Frontal cortex (tissue), 4 donors: ENCODE measurements around the gene CTXN1. TPM values are rescaled to one million over a fixed set of nuclear protein-coding genes. Genes with fewer than 3 reads are reported as not detected.
"Not testable (repeated sequence)": the region's sequence is repeated elsewhere in the genome, so short reads cannot be mapped to it uniquely, and the experiment has no call there.

Experiments used
- DNase-seq, 2 donors: peaks; one replicate each; pipeline ENCODE4 v3.0.0; 2012; ENCODE audit warnings: low spot score in 2 of 2
- FAIRE-seq: peaks from 2 replicates; lab custom pipeline; 2012; peaks lifted over from hg19 to GRCh38; lab: Jason Lieb, UNC
- total RNA-seq: library from RNA; depleted of rRNA; stranded (reverse); fragments of >200 nt; gene quantifications from one replicate; pipeline ENCODE4 v1.2.3, GENCODE V29; 2014
- donor health status: control.
- donor health status: control.
- donor health status: control.

CTXN1 gene
- 9.4 TPM for total RNA-seq

- FAIRE-seq: no peak
- peak; percentile 90 to 91 for DNase-seq
Observed at GRCh38 chr19:7926021-7926726, at the start of gene CTXN1. CTXN1 (minus strand) TSS chr19:7926135; CDS start chr19:7925538, 597 bp downstream.

GRCh38 chr19:7975037-7975436 lies 49.1 kb upstream of the CTXN1 start:
- FAIRE-seq (no peak), DNase-seq (no peak)

GRCh38 chr19:7973883-7974282 lies 47.9 kb upstream of the CTXN1 start:
- DNase-seq (peak in 1 of 2 donors; percentile 55), FAIRE-seq (no peak)

DNA sequence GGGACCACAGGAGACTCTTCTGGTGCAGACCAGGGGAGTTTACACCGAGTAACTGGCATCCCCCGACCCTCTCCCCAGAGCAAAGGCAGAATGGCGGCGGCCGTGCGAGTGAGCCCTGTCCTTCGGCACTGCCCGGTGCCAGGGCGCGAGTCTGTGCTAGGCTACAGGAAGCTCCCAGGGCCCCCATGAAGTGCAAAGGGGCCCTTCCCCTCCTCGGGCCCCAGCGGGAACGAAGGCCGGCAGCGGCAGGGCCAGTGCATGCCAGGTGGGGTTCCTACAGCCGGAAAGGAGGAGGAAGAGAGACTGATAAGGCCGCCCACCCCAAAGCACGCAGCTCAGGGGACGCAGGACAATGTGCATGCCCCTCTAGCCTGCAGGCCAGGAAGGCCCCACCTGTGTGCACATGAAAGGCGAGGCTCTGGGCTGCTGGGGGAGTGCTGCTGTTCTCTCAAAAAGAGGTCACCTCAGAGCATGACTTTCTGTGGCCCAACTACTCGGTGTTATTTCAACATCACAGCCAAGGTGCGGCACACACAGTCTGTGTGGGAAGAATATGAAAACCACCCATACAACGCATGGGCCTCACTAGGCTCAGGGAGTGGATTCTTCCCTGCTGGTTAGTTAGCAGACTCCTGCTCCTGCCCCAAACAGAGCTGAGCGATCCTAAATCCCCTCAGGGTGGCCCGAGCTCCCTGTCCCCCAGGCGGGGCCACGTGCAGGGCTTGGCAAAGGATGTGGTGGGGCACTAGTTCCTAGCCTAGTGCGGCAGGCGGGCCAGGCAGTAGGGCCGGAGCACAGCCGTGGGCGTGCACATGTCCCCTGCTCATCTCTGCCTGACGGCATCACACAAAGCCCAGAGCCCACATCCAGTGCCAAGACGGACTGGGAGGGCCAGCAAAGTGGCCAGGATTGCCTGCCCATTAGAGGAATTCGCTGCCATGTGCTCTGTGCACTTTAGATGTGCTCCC lies 45.9 kb upstream of the CTXN1 start:
- DNase-seq (no peak), FAIRE-seq (no peak)

DNA sequence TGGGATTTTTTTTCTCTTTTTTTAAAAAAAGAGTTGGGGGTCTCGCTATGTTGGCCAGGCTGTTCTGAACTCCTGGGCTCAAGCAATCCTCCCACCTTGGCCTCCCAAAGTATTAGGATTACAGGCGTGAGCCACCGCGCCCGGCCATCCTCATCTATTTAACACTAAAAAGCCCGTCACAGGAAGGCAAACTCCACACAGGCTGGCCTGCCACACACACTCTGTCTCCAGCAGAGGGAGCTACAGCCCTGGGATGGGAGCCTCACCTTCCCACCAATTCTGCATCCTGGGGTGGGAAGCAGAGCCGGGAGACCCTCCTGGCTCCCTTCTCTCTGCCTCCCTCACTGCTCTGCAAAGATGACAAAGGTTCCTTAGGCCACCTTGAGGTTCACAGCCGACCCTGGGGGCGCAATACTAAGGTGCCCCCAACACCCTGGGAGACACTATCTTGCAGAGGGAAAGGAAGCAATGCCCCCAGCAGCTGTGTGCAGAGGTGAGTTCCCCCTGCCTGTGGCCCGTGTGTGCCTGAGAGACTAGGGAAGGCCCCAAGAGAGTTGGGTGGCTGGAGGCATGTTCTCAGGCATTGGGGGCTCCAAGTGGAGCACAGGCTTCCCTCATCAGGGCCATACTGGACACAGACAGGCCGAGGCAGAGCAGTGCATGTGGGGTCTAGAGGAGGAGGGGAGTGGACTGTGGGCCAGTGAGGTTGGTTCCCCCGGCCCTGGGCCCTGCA lies 44.9 kb upstream of the CTXN1 start:
- DNase-seq (peak in 1 of 2 donors; percentile 46), FAIRE-seq (no peak)

DNA sequence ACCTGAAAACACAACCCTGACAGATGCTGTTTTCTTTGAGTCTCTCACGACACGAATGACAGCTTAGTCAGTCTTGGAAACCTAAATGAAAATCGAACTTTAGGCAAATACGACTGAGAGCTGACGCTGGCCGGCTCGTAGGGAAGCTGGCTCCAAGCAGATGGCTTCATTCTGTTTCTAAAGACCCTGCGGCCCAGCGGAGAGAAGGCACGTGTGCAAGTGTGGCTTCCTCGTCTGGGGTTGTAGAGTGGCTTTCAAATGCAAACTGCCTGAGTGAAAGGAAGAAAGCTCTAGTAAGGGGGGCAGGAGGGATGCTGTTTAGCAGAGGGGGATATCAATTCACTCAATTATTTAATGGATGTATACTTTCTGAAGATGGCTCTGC lies 43.6 kb upstream of the CTXN1 start:
- FAIRE-seq: no peak
- no peak for DNase-seq

DNA sequence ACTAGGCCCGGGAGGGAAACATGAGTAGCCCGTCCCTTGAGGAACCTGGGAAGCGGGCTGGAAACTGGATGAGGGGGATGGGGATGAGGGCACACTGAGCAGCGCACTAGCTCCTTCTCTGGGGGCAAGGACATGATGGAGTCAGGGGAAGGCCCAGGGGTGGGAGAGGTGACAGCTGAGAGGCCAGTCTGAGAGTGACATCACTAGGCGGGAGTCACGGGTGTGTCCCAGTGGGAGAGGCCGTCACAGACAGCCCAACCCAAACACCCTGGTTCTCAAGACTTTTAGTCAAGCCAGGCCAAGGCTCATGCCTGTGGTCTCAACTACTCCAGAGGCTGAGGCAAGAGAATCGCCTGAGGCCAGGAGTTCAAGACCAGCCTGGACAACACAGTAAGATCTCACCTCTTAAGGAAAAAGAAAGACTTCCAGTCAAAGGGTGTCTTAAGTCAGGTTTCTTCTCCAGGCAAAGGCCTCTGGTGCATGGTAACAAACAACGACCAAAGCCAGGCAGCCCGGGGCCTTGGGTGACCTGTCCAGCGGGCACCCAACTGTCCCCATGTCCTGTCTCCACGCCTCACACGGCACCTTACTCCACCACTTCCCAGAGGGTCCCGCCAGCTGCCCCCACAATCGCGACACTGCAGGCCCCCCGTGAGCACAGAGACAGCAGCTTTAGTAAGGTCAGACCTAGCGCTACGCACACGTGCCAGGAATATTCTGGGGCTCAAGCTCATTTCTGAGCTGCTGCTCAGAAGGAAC lies 43.0 kb upstream of the CTXN1 start:
- DNase-seq: no peak
- no peak for FAIRE-seq

- FAIRE-seq (no peak), DNase-seq (no peak)
Observed at GRCh38 chr19:7968008-7968795, 42.3 kb upstream of the CTXN1 start.

DNA sequence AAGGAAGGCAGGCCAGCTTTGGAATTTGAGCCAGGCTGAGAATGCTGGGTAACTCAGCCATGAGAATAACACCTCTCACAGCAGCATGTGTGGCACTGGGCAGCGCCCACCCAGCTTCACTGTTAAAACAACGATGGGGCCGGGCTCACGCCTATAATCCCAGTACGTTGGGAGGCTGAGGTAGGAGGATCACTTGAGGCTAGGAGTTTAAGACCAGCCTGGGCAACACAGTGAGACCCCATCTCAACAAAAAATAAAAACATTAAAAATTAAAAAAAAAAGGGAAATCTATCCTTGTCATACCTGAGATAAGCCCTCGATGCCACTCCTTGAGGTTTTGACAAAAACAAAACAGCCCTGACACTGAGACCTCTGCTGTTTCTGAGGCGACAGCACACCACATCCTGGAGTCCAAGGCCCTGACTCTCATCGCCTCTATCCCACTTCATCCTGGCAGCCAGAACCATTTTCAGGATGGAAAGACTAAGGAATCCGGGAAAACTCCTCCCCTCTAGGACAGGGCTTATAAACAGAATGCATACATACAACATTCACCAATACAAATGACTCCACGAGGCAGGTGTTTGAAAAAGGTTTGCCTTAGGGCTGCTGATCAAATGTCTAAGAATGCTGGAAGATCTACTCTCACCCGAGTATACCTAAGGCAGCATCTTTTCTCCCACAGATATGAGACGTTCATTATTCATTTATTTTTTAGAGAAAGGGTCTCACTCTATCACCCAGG lies 40.2 kb upstream of the CTXN1 start:
- FAIRE-seq (no peak), DNase-seq (no peak)

- no peak for FAIRE-seq
Observed at GRCh38 chr19:7965259-7965841, 39.4 kb upstream of the CTXN1 start.

DNA sequence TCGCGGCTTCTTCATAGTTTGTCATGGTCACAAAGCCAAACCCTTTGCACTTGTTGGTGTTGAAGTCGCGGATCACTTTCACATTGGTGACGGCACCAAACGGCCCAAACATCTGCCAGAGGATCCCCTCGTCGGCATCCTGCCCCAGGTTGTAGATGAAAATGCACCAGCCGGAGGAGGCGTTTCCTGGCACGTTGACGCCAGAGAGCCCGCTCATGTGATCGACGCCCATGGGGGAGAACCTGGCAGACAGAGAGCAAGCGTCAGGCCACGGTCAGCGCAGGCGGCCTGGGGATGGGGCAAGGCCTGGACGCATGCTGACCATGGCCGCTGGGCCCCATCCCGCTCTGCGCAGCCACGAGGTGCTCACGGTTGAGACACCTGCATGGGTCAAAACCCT lies 37.6 kb upstream of the CTXN1 start:
- no peak for DNase-seq
- no peak for FAIRE-seq

More at GRCh38 chr19:7965259-7965841, 39.4 kb upstream of the CTXN1 start:
- no peak for DNase-seq

GRCh38 chr19:7962644-7963268 lies 36.8 kb upstream of the CTXN1 start:
- no peak for FAIRE-seq

GRCh38 chr19:7961920-7962626 lies 36.1 kb upstream of the CTXN1 start:
- no peak for DNase-seq
- no peak for FAIRE-seq

More at GRCh38 chr19:7962644-7963268, 36.8 kb upstream of the CTXN1 start:
- DNase-seq: no peak

DNA sequence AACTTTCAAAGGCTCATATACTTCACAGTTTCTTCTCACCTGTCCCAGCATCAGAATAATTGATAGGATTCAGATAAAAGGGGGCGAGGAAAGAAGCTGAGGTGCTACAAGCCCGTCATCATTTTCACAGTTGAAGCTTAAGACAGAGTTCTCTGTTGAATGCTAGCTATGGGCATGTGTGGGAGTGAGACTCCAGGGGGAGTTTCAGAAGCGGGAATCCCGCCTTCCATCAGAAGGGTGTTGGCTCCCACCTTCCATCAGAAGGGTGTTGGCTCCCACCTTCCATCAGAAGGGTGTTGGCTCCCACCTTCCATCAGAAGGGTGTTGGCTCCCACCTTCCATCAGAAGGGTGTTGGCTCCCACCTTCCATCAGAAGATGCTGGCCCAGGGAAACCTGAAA lies 35.1 kb upstream of the CTXN1 start:
- FAIRE-seq, DNase-seq: not testable (repeated sequence)

DNA sequence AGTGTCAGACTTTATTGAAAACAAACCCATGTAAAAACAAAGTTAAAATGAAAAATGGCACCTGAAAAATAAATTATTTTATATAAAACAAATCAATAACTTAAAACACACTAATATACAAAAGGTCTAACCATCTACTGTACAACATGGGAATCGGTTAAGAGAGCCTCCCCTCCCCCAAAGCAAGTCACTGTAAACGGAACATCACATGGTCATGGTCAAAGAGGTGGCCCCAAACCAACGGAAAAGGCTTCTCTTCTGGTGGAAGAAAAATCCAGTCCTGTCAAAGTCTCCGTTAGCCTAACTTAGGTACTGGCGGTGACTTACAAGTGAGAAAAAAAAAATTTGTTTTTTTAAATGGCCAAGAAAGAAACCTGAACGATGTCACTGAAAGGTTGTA lies 33.3 kb upstream of the CTXN1 start:
- DNase-seq (no peak), FAIRE-seq (no peak)

- FAIRE-seq (no peak), DNase-seq (no peak)
Observed at GRCh38 chr19:7955696-7956095, 29.8 kb upstream of the CTXN1 start.

- DNase-seq: no peak
- FAIRE-seq: no peak
Observed at GRCh38 chr19:7953576-7953975, 27.6 kb upstream of the CTXN1 start.
